Measurements from ENCODE around the gene ZNF341. TPM values are rescaled to one million over a fixed set of nuclear protein-coding genes. Genes with fewer than 3 reads are reported as not detected.

The ZNF341 gene
- total and polyA plus RNA-seq, 2 of the 8 experiments (the other 6 are each of a cell fraction or from before 2014, with no cell fraction given): 5.8 to 6.4 TPM

- TF ChIP-seq EGR1 (IDR thresholded peaks at IDR 0.05; ENCODE audit: borderline replicate concordance, low read depth, low read length): no peak
Observed at GRCh38 chr20:33684533-33685327, 47.1 kb upstream of the ZNF341 start (continued).

Measured in H1 (cell line).